Tibial artery (tissue), 4 donors: ENCODE data around the gene ANKRD11.

Experiments
- DNase-seq, 2 donors: peaks; one replicate each; pipeline ENCODE4 v3.0.0-alpha.2; 2019
- H3K27ac ChIP-seq, 2 donors: fragments of 200-600 bp; sonication (generic) in 1 of 2; 1 replicate in 1 of 2; 2 replicates in 1 of 2; pipeline ENCODE4 v1.5.1; 2018 to 2019; ENCODE audit warnings: mild to moderate bottlenecking in 1 of 2
- H3K27me3 ChIP-seq, 2 donors: fragments of 200-600 bp; sonication (generic) in 1 of 2; one replicate each; pipeline versions ENCODE4 v1.5.1 to v1.6.0; 2016 to 2019
- H3K36me3 ChIP-seq, 3 donors: fragments of 200-600 bp; sonication (generic) in 2 of 3; one replicate each; pipeline ENCODE4 v1.5.1; 2016 to 2019; ENCODE audit warnings: mild to moderate bottlenecking in 2 of 3
- H3K4me1 ChIP-seq, 4 donors: fragments of 200-600 bp; sonication (generic) in 2 of 4; 1 replicate in 3 of 4; 2 replicates in 1 of 4; pipeline ENCODE4 v1.5.1; 2016 to 2019
- H3K4me3 ChIP-seq, 2 donors: fragments of 200-600 bp; sonication (generic) in 1 of 2; 1 replicate in 1 of 2; 2 replicates in 1 of 2; pipeline ENCODE4 v1.5.1; 2018 to 2019; ENCODE audit warnings: mild to moderate bottlenecking in 2 of 2
- H3K9me3 ChIP-seq, 3 donors: fragments of 200-600 bp; sonication (generic) in 1 of 3; one replicate each; pipeline ENCODE4 v1.5.1; 2016 to 2019
- CTCF ChIP-seq, 2 experiments: fragments of 200-600 bp in 1 of 2; fragments of 450-650 bp in 1 of 2; IDR thresholded peaks; one replicate each; pipeline ENCODE4 v1.5.1; 2017 to 2019; ENCODE audit warnings: antibody characterized with exemption in 2 of 2, mild to moderate bottlenecking in 1 of 2, moderate library complexity in 1 of 2
- intact Hi-C: fragments of 100-400 bp; cut with DNase I; formaldehyde crosslinking; loops from one replicate; pipeline ENCODE4 v1.15.0; 2023; ENCODE audit warnings: low total_unique reads

ANKRD11 gene

GRCh38 chr16:89370081-89370511 lies 120.3 kb downstream of the ANKRD11 start:
- no peak overlapping the region for H3K4me3 ChIP-seq
- H3K27me3 ChIP-seq, result no peaks in the 10 kb centered on the region
- peaks cover 0 to 81% (median 43%) of the 10 kb centered on the region in 4 donors for H3K4me1 ChIP-seq
- peaks cover 0 to 8% (median 0%) of the 10 kb centered on the region in 3 donors for H3K36me3 ChIP-seq
- intact Hi-C loops, result no loop called here
- no peak overlapping the region for H3K27ac ChIP-seq
- no peak for TF ChIP-seq CTCF (IDR thresholded peaks at IDR 0.05)
- no peak for DNase-seq
- H3K9me3 ChIP-seq, result no peaks in the 10 kb centered on the region

- intact Hi-C loops, result no loop called here
- H3K27me3 ChIP-seq, result no peaks in the 10 kb centered on the region
- H3K4me1 ChIP-seq, result peaks cover 0 to 88% (median 48%) of the 10 kb centered on the region in 4 donors
- H3K36me3 ChIP-seq, result peaks cover 0 to 8% (median 0%) of the 10 kb centered on the region in 3 donors
- no peak for TF ChIP-seq CTCF (IDR thresholded peaks at IDR 0.05)
- DNase-seq, result no peak
- no peaks in the 10 kb centered on the region for H3K9me3 ChIP-seq
- H3K4me3 ChIP-seq, result no peak overlapping the region
- H3K27ac ChIP-seq, result no peak overlapping the region
Observed at GRCh38 chr16:89369266-89369895, 121.0 kb downstream of the ANKRD11 start.

- H3K4me3 ChIP-seq, result no peak overlapping the region
- H3K36me3 ChIP-seq, result peaks cover 0 to 8% (median 0%) of the 10 kb centered on the region in 3 donors
- no peak for DNase-seq
- peaks cover 0 to 91% (median 51%) of the 10 kb centered on the region in 4 donors for H3K4me1 ChIP-seq
- no peak for TF ChIP-seq CTCF (IDR thresholded peaks at IDR 0.05)
- no peaks in the 10 kb centered on the region for H3K9me3 ChIP-seq
- no peak overlapping the region for H3K27ac ChIP-seq
- H3K27me3 ChIP-seq, result no peaks in the 10 kb centered on the region
- intact Hi-C loops, result no loop called here
Observed at GRCh38 chr16:89368604-89369249, 121.6 kb downstream of the ANKRD11 start.

- DNase-seq, result no peak
- peaks cover 0 to 87% (median 45%) of the 10 kb centered on the region in 4 donors for H3K4me1 ChIP-seq
- no peaks in the 10 kb centered on the region for H3K27me3 ChIP-seq
- peaks cover 0 to 8% (median 0%) of the 10 kb centered on the region in 3 donors for H3K36me3 ChIP-seq
- no peak overlapping the region for H3K4me3 ChIP-seq
- intact Hi-C loops, result no loop called here
- TF ChIP-seq CTCF (IDR thresholded peaks at IDR 0.05), result no peak
- H3K9me3 ChIP-seq, result no peaks in the 10 kb centered on the region
- H3K27ac ChIP-seq, result no peak overlapping the region
Observed at GRCh38 chr16:89367538-89367915, 122.8 kb downstream of the ANKRD11 start.

GRCh38 chr16:89366561-89367537 lies 123.5 kb downstream of the ANKRD11 start:
- H3K27ac ChIP-seq, result no peak overlapping the region
- H3K9me3 ChIP-seq, result no peaks in the 10 kb centered on the region
- intact Hi-C loops, result no loop called here
- TF ChIP-seq CTCF (IDR thresholded peaks at IDR 0.05), result no peak
- no peak for DNase-seq
- H3K4me3 ChIP-seq, result no peak overlapping the region
- peaks cover 0 to 87% (median 44%) of the 10 kb centered on the region in 4 donors for H3K4me1 ChIP-seq
- H3K27me3 ChIP-seq, result no peaks in the 10 kb centered on the region
- peaks cover 0 to 4% (median 0%) of the 10 kb centered on the region in 3 donors for H3K36me3 ChIP-seq
